H4 (cell line): Measurements from ENCODE around the gene DHX36. TPM values are rescaled to one million over a fixed set of nuclear protein-coding genes. Genes with fewer than 3 reads are reported as not detected.

Experiments used
- DNase-seq: peaks from one replicate; pipeline ENCODE4 v3.0.0-alpha.2; 2015; ENCODE audit warnings: low spot score
- total RNA-seq: library from RNA; depleted of rRNA; stranded (reverse); fragments of >200 nt; shearing (Covaris generic); gene quantifications from 2 replicates; pipeline ENCODE4 v1.2.3, GENCODE V29; 2014; rRNA removed

DHX36 gene, protein sequence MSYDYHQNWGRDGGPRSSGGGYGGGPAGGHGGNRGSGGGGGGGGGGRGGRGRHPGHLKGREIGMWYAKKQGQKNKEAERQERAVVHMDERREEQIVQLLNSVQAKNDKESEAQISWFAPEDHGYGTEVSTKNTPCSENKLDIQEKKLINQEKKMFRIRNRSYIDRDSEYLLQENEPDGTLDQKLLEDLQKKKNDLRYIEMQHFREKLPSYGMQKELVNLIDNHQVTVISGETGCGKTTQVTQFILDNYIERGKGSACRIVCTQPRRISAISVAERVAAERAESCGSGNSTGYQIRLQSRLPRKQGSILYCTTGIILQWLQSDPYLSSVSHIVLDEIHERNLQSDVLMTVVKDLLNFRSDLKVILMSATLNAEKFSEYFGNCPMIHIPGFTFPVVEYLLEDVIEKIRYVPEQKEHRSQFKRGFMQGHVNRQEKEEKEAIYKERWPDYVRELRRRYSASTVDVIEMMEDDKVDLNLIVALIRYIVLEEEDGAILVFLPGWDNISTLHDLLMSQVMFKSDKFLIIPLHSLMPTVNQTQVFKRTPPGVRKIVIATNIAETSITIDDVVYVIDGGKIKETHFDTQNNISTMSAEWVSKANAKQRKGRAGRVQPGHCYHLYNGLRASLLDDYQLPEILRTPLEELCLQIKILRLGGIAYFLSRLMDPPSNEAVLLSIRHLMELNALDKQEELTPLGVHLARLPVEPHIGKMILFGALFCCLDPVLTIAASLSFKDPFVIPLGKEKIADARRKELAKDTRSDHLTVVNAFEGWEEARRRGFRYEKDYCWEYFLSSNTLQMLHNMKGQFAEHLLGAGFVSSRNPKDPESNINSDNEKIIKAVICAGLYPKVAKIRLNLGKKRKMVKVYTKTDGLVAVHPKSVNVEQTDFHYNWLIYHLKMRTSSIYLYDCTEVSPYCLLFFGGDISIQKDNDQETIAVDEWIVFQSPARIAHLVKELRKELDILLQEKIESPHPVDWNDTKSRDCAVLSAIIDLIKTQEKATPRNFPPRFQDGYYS
- total RNA-seq, result 25.9 and 28.8 TPM in 2 replicates

DNA sequence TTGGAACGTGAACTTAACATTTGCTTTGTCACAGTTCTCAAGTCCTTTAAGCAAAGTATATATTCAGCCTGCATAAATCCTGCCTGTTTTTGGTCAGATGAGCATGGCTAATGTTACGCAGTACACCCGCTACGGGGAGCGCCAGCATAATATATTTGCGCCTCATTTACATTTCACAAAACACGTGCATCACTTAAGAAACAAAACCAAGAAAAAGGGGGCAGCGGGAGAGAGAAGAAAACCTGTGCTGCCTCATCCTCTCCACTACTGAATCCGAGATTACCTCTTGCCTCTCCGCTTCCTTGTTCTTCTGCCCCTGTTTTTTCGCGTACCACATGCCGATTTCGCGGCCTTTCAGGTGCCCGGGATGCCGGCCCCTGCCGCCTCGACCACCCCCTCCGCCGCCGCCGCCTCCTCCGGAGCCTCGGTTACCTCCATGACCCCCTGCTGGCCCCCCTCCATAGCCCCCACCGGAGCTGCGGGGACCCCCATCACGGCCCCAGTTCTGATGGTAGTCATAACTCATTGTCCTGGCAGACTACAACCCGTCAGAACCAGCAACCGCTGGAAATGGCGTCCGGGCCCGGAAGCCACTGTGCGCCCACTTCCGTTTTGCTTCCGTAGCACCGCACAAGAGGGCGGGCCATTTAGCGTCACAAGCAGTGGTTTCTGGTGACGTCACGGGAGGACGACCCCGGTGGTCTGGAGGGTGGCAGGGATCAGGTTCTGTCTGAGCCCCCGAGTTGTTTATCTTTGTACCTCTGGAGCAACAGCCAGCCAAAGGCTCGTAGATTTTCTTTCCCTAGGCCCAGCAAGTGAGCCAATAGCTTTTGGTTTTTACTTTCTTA, at the start of gene DHX36:
Gene DHX36 (minus strand): TSS at position 597 of the 848 bp plus-strand sequence. CDS start 71 bp downstream, at position 526.
- peak; percentile 94 for DNase-seq

DNA sequence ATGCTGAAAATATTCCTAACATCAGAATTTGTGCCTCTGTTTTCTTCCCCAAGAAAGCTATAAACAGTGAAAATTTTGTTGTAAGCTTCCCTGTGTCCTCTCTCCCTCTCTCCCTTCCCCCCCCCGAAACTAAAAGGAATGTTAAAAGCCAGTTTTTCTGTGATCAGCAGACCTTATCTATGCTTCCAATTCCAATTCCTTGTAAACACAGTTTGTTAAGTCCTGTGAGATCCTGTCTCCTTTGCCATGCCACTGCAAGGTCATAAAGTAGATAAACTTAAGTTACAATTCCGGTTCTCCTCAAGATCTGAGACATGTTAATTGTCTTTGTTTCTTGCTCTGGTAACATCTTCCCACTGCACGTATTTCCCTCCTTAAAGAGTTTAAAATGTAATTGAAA, 42.9 kb upstream of the DHX36 start:
- DNase-seq, result no peak

DNA sequence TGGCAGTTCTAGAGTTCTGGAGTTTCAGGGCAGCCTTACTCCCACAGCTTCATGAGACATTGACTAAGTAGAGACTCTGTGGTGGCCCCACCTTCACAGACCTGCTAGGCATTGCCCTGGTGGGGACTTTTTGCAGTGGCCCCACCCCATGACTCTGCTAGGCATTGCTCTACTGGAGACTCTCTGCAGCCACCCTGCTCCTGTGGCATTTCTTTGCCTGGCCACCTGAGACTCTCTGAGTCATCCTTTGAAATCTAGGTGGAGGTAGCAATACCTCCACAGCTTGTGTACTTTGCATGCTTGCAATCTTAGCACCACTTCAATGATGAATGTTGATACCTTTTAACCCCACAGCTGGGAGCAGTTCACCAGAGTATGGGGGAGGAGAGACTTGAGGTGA, 40.6 kb upstream of the DHX36 start:
- DNase-seq, result no peak

DNA sequence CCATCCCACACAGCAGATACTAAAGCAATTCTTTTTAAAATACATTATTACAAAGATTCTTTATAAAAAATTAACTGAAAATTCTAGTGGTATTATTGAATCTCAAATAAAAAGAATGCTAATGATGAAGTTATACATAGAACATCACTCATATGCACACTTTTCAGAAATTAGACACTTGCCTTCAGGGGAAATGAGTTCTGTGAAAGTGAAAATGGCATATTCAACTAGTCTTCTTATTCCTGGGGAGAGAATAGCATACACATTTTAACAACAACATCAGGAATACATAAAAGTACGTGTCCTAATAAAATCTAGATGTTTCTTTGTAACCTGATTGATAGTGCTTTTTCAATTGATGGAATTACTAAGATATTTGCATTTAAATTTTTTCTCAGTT, 36.8 kb upstream of the DHX36 start:
- no peak for DNase-seq

DNA sequence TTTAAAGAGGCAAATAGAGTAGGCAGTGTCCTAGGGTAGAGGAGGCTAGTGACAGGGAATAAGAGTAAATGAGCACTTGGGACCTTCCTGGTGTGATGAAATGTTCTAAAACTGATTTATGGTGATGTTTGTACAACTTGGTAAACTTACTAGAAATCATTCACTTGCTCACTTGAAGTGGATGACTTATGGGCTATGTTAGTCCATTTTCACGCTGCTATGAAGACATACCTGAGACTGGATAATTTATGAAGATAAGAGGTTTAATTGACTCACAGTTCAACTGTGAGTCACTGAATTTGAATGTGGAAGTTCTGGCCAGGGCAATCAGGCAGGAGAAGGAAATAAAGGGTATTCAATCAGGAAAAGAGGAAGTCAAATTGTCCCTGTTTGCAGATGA, 31.7 kb upstream of the DHX36 start:
- no peak for DNase-seq

DNA sequence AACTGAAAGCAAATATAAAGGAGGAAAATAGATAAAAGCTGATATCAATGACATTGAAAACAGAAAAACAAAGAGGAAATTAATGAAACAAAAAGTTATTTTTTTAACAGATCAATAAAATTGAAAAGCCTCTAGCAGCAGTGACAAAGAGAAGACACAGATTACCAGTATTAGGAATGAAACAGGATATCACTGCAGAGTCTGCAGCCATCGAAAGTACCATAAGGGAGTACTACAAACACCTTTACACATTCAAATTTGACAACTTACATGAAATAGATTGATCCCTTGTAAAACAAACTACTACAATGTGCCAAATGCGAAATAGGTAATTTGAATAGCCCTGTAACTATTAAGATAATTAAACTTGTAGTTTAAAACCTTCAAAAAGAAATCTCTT, 24.9 kb upstream of the DHX36 start:
- DNase-seq, result no peak

DNA sequence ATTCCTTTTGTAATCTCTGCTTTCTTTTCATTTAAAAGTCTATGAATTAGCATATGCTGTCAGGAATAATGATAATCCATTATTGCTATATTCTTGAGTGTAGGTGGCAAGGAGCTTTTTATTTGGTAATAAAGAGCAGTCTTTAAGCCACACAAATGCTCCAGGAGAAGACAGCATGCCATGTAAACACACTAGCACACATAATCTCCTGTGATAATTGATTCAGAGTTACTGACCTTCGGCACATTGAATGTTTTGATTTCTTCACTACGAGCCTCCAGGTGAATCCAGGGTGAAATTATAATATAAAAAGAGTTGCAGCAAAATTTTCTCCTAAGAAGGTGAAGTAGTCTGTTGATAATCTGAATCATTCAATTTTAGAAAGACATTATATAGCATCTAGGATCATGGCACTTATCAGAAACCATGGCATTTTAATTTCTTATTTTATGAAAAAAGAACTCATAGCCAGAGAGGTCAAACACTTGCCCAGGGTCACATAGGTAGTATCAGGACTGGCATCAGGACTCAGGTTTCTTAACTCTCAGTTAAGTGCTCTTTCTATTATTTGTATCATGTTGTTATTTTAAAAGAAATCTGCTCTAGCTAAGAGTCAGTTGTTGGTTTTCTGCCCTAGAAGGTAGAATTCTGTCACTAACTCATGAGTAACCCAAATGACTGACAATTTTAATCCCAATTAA, 21.3 kb upstream of the DHX36 start:
- no peak for DNase-seq

DNA sequence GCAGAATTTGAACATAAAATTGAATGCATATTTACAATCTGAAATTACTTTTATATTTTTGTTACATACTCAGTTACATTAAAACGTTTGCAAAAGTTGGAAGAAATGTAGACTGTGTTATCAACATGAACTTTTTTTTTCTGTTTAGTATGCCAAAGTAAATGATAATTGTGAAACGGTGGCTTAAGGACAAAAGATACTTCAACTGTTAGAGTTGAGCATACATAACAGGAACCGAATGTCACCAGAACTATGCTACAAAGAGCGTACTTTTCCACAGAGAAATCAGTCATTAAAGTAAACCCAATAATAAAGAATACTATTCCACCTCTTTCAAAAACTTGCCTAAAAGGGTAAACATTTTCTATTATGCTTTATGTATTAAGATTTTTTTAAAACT, 14.3 kb upstream of the DHX36 start:
- DNase-seq, result no peak

DNA sequence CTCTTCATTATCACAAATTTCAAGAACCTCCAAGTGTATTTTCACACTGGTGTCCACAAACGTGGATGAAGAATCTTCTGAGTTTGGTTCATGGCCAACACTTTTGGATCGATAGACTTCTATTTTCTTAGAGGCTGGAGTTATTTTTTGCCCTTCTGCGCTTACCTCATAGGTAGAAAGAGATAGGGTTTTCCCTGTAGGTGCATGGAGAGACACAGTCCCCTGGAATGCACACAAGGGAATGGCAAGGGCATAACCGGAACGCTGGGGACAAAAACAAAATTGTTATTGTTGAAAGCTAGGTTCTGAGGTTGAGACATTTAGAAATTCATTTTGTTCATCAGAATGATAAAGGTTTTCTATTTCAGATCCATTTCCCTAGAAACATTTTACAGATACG, 13.7 kb upstream of the DHX36 start:
- DNase-seq, result no peak

DNA sequence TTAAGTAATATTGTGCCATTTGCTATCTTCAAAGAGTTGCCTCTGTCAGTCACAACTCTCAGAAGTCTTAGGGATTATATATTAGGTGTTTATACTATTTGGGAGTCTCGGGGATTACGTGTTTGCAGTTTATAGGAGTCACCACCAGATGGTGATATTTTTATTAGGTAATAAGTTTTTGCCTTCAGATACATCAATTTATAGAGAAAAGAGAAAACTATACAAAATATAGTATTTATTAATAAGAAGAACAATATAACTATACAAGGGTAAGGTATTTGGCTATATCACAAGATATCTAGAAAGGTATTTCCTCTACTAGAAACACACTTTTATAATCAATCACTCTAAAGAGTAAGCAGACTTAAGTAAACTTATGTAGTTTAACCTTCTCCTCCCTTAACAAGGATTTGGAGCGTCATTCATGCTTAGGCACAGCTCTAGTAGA, 10.7 kb upstream of the DHX36 start:
- peak; percentile 27 for DNase-seq

DNA sequence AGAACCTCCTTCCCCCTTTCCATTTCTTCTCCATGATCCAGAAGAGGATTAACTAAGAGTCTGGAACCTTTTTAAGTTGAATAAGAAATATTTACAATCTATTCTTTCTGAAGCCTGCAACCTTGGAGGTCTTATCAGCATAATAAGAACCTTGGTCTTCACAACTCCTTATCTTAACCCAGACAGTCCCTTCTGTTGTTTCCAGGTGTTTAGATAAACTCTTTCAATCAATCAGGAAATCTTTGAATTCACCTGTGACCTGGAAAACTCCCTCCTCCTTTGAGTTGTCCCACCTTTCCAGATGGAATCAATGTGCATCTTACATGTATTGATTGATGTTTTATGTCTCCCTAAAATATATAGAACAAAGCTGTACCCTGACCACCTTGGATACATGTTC, 3.6 kb upstream of the DHX36 start:
- DNase-seq, result no peak

DNA sequence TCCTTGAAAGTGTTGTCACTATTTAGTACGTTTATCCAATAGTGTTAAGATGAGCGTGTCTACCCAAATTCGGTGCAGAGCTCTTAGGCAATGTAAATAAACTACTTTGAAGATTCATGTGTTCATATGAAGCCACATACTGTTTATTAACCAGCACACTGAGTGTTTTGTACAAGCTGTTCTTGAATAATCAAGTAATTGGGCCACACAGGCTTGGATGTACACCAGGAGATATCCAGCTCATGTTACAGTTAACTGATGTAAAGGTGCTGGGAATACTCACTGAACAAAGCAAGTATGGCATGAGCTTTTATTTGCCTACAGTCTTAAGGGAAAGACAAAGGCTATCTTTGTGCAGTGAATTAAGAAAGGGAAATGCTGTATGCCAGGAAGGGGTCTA, 632 bp upstream of the DHX36 start:
- peak; percentile 13 for DNase-seq

DNA sequence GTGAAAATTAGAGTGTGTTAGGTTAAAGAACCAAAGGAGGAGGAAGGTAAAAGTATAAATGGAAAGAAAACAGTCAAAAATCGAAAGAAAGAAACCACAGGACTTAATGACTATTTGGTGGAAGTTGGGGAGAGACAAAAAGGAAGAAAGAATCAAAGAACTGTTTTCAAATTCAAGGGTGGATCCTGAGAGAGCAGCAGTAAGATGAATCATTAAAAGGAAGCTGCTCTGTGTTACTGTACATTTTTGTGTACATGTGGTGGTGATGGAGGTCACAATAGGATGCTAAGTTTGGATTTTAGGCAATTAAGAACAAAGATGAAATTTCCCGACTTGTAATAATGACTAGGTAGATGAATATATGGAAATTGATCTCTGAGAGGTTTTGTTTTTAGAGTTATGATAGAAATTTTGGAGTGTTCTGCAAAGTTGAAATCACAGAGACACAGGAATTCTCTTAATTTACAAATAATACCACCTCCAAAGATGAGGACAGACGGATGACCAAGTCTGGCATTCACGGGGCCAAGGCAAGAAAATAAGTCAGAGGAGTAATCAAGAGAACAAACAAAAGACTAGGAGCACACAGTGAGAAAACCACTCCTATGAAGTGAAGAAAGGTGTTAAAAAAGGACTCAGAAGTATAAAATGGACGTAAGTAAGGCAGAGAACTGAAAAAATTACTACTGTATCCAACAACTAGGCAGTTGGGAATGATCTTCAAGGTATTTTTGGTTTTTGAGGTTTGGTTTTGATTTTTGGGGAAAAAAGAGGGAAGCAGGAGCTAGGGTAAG, 7.1 kb downstream of the DHX36 start:
- no peak for DNase-seq

DNA sequence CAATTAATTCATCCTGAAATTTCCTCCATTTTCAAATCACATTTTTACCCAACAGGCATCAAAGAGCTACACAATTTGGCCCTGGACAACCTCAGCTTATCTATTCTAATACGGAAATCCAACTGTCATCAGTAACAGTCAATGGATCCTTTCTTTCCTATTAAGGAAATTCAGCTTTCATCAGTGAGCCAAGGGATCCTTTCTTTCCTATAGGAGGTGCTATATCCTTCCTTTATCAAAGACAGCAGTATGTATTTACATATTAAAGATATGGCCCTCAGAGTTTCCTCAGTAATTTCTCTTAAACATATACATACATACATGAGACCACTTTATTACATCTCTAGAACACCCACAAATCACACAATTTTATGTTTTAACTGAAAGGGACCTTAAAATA, 10.1 kb downstream of the DHX36 start:
- DNase-seq, result no peak

DNA sequence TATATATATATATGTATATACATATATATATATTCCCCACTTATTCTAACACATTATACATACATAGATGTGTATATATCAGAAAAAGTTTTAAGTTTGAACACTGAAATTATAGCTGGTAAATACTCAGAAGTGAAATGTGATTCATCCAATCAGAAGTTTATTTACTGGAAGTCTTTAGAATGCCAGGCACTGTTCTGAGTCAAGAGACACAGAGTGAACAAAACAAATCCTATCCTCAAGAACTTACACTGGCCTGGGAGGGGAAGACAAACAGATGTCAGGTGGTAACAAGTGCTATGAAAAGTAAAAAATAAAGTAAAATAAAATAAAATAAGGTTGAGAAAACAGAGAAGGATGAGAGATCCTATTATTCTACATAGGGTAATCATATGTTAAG, 13.4 kb downstream of the DHX36 start:
- DNase-seq, result no peak

DNA sequence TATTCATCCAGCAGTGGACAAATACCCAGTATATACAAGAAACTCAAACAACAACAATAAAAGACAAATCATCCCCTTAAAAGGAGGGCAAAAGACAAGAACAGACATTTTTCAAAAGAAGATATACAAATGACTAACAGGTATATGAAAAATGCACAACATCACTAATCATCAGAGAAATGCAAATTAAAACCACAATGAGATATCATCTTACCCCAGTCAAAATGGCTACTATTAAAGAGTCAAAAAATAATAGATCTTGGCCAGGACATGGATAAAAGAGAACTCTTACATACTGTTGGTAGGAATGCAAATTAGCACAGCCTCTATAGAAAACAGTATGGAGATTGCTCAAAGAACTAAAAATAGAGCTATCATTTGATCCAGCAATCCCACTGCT, 16.9 kb downstream of the DHX36 start:
- DNase-seq, result no peak

DNA sequence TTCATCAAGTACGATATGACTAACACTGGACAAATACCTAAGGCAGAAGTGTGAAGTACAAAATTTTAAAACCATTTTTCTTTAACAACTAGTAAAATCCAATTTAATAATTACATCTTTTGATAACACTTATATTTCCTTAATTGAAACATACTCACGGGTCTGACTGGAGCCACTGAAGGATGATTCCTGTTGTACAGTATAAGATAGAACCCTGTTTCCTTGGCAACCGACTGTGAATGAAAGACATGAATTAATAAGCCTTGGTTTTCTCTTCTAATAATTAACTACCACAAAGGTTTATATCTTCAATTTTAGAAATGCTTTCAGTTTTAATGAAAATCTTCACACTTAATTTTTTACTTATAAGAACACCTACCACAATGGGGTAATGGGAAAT, 19.4 kb downstream of the DHX36 start:
- DNase-seq, result no peak

DNA sequence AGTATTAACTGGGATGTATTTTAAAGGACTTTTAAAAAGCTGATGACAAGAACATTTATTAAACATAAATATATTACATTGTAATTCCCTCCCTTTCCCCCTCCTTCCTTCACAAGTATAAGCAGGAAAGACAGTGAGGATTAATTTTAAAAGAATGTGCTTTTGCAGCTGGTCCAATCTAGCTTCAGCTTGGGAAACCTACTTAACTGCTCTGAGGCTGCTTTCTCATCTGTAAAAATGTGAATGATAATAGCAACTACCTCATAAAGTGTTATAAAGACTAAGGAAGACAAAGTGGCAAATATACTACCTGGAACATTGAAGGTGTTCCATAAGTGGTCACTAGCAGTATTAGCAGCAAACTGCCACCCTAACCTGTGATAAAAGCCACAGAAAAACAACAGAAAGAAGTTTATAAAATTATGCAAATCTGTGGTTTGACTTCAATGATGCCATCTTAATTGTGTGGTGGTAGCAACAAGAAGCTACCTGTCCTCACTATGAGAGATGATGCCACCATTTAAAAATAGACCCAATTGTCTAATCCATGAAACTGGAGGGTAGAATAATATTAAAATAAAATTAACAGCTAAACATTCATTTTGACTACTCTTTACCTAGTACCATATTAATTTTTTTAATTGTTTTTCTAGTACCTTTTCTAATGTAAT, 20.0 kb downstream of the DHX36 start:
- DNase-seq, result no peak

DNA sequence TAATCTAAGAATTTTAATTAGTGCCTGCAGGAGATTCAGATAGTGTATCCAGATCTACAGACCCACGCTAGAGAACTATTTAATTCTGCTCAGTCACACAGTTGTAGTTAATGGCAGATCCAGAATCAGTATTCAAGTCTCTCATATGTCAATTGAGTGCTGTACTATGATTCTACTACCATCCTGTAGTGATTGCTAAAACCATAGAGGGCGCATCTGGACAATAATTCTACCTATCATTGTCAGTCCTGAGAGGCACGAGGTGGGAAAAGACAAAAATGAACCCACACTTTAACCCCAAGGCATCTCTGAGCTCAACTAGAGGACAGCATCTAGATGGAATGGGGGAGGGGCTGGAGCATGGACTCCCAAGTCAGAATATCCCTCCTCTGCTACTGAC, 22.7 kb downstream of the DHX36 start:
- DNase-seq, result no peak

DNA sequence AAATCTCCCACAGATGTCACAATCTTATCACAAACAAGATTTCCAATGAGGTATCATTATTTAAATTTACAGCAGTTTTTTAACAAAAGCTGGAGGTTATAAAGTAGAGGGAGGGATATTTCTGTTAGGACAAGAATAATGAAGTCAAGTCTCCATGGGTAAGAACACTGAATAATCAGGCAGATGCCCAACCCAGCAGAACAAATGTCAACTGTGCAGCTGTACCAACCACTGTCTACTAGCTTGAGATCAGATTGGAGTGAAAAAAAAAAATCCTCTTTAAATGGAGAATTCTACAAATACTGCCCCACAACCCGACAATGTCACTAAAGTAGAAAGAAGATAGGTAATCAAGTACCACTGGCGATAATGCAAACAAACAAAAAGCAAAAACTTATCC, 30.3 kb downstream of the DHX36 start:
- no peak for DNase-seq
